Chondrocyte (in vitro differentiated cells): ENCODE results near the gene MYOM1. TPM values are rescaled to one million over a fixed set of nuclear protein-coding genes. Genes with fewer than 3 reads are reported as not detected.

Experiments used
- DNase-seq: peaks from one replicate; pipeline ENCODE4 v3.0.0; 2021; ENCODE audit warnings: mixed read lengths, low spot score
- H3K27ac Mint-ChIP-seq: one replicate; pipeline ENCODE4 v1.8.0; 2021; ENCODE audit warnings: mild to moderate bottlenecking, moderate library complexity, mixed read lengths; ENCODE audit not compliant: unreplicated experiment
- H3K27me3 Mint-ChIP-seq: 2 replicates; pipeline ENCODE4 v1.8.0; 2021; ENCODE audit warnings: low read depth, mixed read lengths
- H3K36me3 Mint-ChIP-seq: 2 replicates; pipeline ENCODE4 v1.8.0; 2021; ENCODE audit warnings: low read depth, mixed read lengths
- H3K4me1 Mint-ChIP-seq: 2 replicates; pipeline ENCODE4 v1.8.0; 2021; ENCODE audit warnings: low read depth, mild to moderate bottlenecking, mixed read lengths
- H3K4me3 Mint-ChIP-seq: one replicate; pipeline ENCODE4 v1.8.0; 2021; ENCODE audit warnings: mild to moderate bottlenecking, moderate library complexity, mixed read lengths; ENCODE audit not compliant: unreplicated experiment
- H3K9me3 Mint-ChIP-seq: 2 replicates; pipeline ENCODE4 v1.8.0; 2021; ENCODE audit warnings: low read depth, mixed read lengths
- total RNA-seq: library from RNA; stranded (reverse); gene quantifications from 3 replicates; pipeline ENCODE4 v1.2.1, GENCODE V29; 2021
- TF ChIP-seq, protein P1 (sequence below): fragments of 200-600 bp; sonication (generic); IDR thresholded peaks from 2 replicates; pipeline ENCODE4 v1.5.0; 2021; ENCODE audit warnings: antibody characterized with exemption, mild to moderate bottlenecking, moderate library complexity

The MYOM1 gene
- total RNA-seq, 1 donor from 2014 or later, result 1.5 TPM

DNA sequence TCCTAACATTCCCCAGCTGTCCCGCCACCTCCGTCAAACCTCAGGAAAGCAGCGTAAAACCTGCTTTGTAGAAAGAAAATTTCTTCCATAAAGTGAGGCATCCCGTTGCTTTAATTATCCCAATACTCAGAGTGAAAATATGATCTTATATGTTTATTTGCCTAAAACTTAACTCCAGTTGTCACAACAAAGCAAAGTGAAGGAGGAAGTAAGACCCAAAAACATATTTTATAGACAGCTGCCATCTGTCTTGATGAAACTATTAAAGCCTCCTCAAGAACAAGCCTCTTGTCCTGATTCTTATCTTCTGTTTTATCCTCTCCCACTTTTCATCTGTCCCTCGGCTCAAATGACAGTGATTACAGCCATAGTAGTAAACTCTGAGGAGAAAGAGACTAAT is 177.9 kb downstream of the MYOM1 start:
- Mint-ChIP-seq H3K27ac (no peak overlapping the region), H3K4me1 (peaks cover 3% of the 10 kb centered on the region), H3K4me3 (no peak overlapping the region), H3K36me3 (no peaks in the 10 kb centered on the region), H3K9me3 (no peaks in the 10 kb centered on the region), H3K27me3 (no peaks in the 10 kb centered on the region)
- TF ChIP-seq, protein P1, sequence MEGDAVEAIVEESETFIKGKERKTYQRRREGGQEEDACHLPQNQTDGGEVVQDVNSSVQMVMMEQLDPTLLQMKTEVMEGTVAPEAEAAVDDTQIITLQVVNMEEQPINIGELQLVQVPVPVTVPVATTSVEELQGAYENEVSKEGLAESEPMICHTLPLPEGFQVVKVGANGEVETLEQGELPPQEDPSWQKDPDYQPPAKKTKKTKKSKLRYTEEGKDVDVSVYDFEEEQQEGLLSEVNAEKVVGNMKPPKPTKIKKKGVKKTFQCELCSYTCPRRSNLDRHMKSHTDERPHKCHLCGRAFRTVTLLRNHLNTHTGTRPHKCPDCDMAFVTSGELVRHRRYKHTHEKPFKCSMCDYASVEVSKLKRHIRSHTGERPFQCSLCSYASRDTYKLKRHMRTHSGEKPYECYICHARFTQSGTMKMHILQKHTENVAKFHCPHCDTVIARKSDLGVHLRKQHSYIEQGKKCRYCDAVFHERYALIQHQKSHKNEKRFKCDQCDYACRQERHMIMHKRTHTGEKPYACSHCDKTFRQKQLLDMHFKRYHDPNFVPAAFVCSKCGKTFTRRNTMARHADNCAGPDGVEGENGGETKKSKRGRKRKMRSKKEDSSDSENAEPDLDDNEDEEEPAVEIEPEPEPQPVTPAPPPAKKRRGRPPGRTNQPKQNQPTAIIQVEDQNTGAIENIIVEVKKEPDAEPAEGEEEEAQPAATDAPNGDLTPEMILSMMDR, result no peak
- DNase-seq, result no peak

- Mint-ChIP-seq H3K4me1 (peaks cover 3% of the 10 kb centered on the region), H3K9me3 (no peaks in the 10 kb centered on the region), H3K4me3 (no peak overlapping the region), H3K27ac (no peak overlapping the region), H3K36me3 (no peaks in the 10 kb centered on the region), H3K27me3 (no peaks in the 10 kb centered on the region)
- DNase-seq, result no peak
- TF ChIP-seq, protein P1, result no peak
Measured at GRCh38 chr18:3040881-3041280, 178.9 kb downstream of the MYOM1 start.

DNA sequence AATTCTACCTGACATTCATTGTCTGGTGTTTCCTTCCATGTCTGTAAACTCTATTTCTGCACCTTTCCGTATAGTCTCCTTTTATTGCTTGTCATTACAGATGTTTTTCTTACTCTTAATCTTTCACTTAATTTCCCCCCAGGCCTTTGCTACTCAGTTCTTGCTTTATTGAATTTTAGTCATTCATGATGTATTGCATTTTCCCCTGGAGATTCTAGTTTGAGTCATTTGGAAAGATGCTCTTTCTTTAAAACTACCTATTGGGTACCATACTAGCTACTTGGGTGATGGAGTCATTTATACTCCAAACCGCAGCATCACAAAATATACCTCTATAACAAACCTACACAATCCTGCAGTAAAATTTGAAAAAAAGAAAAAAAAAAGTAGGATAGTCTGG is 179.6 kb downstream of the MYOM1 start:
- no peak for DNase-seq
- H3K27me3 Mint-ChIP-seq, result no peaks in the 10 kb centered on the region
- no peak overlapping the region for H3K4me3 Mint-ChIP-seq
- H3K4me1 Mint-ChIP-seq, result peaks cover 3% of the 10 kb centered on the region
- no peaks in the 10 kb centered on the region for H3K9me3 Mint-ChIP-seq
- TF ChIP-seq, protein P1, result no peak
- H3K27ac Mint-ChIP-seq, result no peak overlapping the region
- H3K36me3 Mint-ChIP-seq, result no peaks in the 10 kb centered on the region

GRCh38 chr18:3037423-3037915 is 182.3 kb downstream of the MYOM1 start:
- Mint-ChIP-seq H3K4me1 (peaks cover 3% of the 10 kb centered on the region), H3K27ac (no peak overlapping the region), H3K9me3 (no peaks in the 10 kb centered on the region), H3K4me3 (no peak overlapping the region), H3K27me3 (peaks cover 1% of the 10 kb centered on the region), H3K36me3 (no peaks in the 10 kb centered on the region)
- DNase-seq, result no peak
- TF ChIP-seq, protein P1, result no peak

DNA sequence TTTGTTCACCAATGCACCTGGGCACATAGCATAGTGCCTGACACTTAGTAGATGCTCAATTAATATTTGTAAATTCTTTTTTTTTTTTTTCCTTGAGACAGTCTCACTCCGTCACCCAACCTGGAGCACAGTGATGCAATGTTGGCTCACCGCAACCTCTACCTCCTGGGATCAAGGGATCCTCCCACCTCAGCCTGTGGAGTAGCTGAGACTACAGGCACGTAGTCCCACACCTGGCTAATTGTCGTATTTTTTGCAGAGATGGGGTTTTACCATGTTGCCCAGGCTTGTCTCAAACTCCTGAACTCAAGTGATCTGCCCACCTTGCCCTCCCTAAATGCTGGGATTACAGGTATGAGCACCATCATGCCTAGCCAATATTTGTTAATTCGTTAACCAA is 183.7 kb downstream of the MYOM1 start:
- TF ChIP-seq, protein P1, result no peak
- no peak for DNase-seq
- H3K36me3 Mint-ChIP-seq, result no peaks in the 10 kb centered on the region
- peaks cover 1% of the 10 kb centered on the region for H3K27me3 Mint-ChIP-seq
- no peak overlapping the region for H3K4me3 Mint-ChIP-seq
- H3K27ac Mint-ChIP-seq, result no peak overlapping the region
- H3K9me3 Mint-ChIP-seq, result no peaks in the 10 kb centered on the region
- peaks cover 3% of the 10 kb centered on the region for H3K4me1 Mint-ChIP-seq
